OCI-LY1 (cell line): ENCODE measurements around the gene CALY.

Experiments used
- H2AFZ ChIP-seq: fragments of 200-600 bp; sonication (generic), shearing (Covaris generic); 2 replicates; pipeline ENCODE4 v1.6.0; 2014; ENCODE audit warnings: antibody characterized with exemption, mild to moderate bottlenecking, low read length
- H3F3A ChIP-seq: fragments of 200-600 bp; sonication (generic), shearing (Covaris generic); 2 replicates; pipeline ENCODE4 v1.6.0; 2014; ENCODE audit warnings: mild to moderate bottlenecking, antibody characterized with exemption, low read length, moderate library complexity; ENCODE audit not compliant: insufficient read depth
- H3K27ac ChIP-seq: fragments of 200-600 bp; sonication (generic); 2 replicates; pipeline ENCODE4 v1.5.1; 2014; ENCODE audit warnings: low read length, mixed run types, mild to moderate bottlenecking, low read depth; ENCODE audit not compliant: poor library complexity, severe bottlenecking
- H3K27me3 ChIP-seq: fragments of 200-600 bp; sonication (generic); 2 replicates; pipeline ENCODE4 v1.6.0; 2014; ENCODE audit warnings: antibody characterized with exemption, mild to moderate bottlenecking, low read length, moderate library complexity; ENCODE audit not compliant: insufficient read depth
- H3K36me3 ChIP-seq: fragments of 200-600 bp; sonication (generic); 2 replicates; pipeline ENCODE4 v1.6.1; 2014; ENCODE audit warnings: mild to moderate bottlenecking, antibody characterized with exemption, low read length, moderate library complexity, mixed read lengths; ENCODE audit not compliant: insufficient read depth
- H3K4me1 ChIP-seq: fragments of 200-600 bp; sonication (generic); 2 replicates; pipeline ENCODE4 v1.5.1; 2014; ENCODE audit warnings: mild to moderate bottlenecking, low read length, moderate library complexity; ENCODE audit not compliant: insufficient read depth, severe bottlenecking
- H3K4me2 ChIP-seq: fragments of 200-600 bp; sonication (generic), shearing (Covaris generic); 2 replicates; pipeline ENCODE4 v1.6.1; 2014; ENCODE audit warnings: low read length
- H3K4me3 ChIP-seq: fragments of 200-600 bp; sonication (generic); 2 replicates; pipeline ENCODE4 v1.5.1; 2014; ENCODE audit warnings: low read length, low read depth, mild to moderate bottlenecking, mixed read lengths; ENCODE audit not compliant: poor library complexity, severe bottlenecking
- H3K79me2 ChIP-seq: fragments of 200-600 bp; shearing (Covaris generic); 2 replicates; pipeline ENCODE4 v1.6.1; 2016; ENCODE audit warnings: mixed run types, low read length, mixed read lengths; ENCODE audit not compliant: insufficient read depth
- H3K9ac ChIP-seq: fragments of 200-600 bp; sonication (generic), shearing (Covaris generic); 2 replicates; pipeline ENCODE4 v1.6.1; 2014; ENCODE audit warnings: mild to moderate bottlenecking, low read length, mixed read lengths
- H3K9me2 ChIP-seq: fragments of 200-600 bp; sonication (generic), shearing (Covaris generic); 2 replicates; pipeline ENCODE4 v1.6.1; 2014; ENCODE audit warnings: low read depth, mild to moderate bottlenecking, low read length, mixed read lengths
- H3K9me3 ChIP-seq: fragments of 200-600 bp; shearing (Covaris generic); 2 replicates; pipeline ENCODE4 v1.6.1; 2014; ENCODE audit warnings: low read length, mixed read lengths
- H4K20me1 ChIP-seq: fragments of 200-600 bp; sonication (generic), shearing (Covaris generic); 2 replicates; pipeline ENCODE4 v1.6.0; 2016; ENCODE audit warnings: mild to moderate bottlenecking, low read length; ENCODE audit not compliant: insufficient read depth
- EZH2 ChIP-seq: fragments of 200-600 bp; sonication (generic), shearing (Covaris generic); IDR thresholded peaks from 2 replicates; pipeline ENCODE4 v1.8.0; 2017; ENCODE audit warnings: borderline replicate concordance, mixed run types, mild to moderate bottlenecking, antibody characterized with exemption, low read length, moderate library complexity, mixed read lengths
- TF ChIP-seq, protein P1 (sequence below): fragments of 200-600 bp; sonication (generic), shearing (Covaris generic); IDR thresholded peaks from 2 replicates; pipeline ENCODE4 v1.5.1; 2017; ENCODE audit warnings: mild to moderate bottlenecking, antibody characterized with exemption, low read length, moderate library complexity, mixed read lengths

CALY gene

DNA sequence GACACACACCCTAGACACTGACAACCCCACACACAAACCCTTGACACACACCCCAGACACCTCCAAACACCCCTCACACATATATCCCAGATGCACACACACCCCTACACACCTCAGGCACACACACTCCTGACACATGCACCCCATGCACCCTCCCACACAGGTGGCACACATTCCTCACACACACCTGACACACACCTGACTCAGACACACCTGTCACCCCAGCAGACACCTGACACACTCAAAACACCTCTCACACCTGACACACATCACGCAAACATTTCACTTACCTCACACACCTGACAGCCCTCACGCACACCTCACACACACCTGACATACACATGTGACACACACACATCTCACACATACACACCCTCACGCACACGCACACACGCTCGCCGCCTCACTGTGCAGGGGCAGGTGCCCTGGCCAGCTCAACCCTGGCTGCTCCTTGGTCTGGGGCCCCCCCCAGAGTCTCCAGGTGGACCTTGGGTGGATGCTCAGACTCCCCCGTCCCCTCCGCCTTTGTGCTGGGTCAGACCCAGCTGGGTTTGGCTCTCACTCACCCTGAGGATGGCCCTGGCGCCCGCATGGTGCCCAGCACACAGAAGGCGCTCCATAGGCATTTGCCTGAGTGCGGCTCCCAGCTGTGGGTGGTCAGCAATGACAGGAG lies 3.1 kb upstream of the CALY start:
- H3K4me2 ChIP-seq = no peak overlapping the region
- TF ChIP-seq, protein P1, sequence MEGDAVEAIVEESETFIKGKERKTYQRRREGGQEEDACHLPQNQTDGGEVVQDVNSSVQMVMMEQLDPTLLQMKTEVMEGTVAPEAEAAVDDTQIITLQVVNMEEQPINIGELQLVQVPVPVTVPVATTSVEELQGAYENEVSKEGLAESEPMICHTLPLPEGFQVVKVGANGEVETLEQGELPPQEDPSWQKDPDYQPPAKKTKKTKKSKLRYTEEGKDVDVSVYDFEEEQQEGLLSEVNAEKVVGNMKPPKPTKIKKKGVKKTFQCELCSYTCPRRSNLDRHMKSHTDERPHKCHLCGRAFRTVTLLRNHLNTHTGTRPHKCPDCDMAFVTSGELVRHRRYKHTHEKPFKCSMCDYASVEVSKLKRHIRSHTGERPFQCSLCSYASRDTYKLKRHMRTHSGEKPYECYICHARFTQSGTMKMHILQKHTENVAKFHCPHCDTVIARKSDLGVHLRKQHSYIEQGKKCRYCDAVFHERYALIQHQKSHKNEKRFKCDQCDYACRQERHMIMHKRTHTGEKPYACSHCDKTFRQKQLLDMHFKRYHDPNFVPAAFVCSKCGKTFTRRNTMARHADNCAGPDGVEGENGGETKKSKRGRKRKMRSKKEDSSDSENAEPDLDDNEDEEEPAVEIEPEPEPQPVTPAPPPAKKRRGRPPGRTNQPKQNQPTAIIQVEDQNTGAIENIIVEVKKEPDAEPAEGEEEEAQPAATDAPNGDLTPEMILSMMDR = no peak
- TF ChIP-seq EZH2 = no peak
- no peaks in the 10 kb centered on the region; the same call in 1 of the 2 replicates for H3K27me3 ChIP-seq
- H3K4me3 ChIP-seq = no peak overlapping the region
- no peak overlapping the region for H3K27ac ChIP-seq
- no peaks in the 10 kb centered on the region for H3K4me1 ChIP-seq
- no peaks in the 10 kb centered on the region for H3K9me2 ChIP-seq
- no peaks in the 10 kb centered on the region for H3F3A ChIP-seq
- H4K20me1 ChIP-seq = no peaks in the 10 kb centered on the region
- peaks cover 6% of the 10 kb centered on the region; the same call in 1 of the 2 replicates for H3K9me3 ChIP-seq
- H2AFZ ChIP-seq = no peak overlapping the region
- H3K9ac ChIP-seq = no peak overlapping the region
- no peaks in the 10 kb centered on the region for H3K36me3 ChIP-seq
- H3K79me2 ChIP-seq = no peaks in the 10 kb centered on the region

DNA sequence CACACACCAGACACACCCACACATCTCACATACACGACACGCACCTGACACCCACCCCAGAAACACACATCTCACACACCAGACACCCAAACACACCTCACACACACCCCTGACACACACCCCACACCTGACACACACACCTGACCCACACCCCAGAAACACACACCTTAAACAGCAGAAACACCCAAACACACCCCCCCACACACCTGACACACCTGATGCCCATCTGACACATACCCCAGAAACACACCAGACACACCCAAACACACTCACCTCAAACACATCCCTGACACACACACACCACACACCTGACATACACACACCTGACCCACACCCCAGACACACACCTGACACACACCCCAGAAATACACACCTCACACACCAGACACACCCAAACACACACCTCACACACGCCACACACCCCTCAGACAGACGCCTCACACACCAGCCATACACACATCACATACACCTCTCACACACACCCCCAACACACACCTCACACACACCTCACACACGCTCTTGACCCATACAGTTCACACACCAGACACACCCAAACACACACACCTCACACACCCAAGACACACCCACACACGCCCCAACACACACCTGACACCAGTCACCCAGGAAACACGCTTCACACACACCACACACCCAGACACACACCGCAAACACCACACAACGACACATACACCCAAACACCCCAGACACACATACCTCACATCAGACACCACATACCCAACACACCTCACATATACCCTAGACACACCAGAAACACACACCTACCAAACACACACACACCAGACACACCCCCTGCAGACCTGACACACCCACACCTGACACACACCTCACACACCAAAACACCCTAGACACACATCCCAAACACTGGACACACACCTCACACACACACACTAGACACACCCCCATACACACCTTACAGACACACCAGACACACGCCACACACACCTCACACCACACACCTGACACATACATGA lies 1.7 kb upstream of the CALY start:
- H4K20me1 ChIP-seq = no peaks in the 10 kb centered on the region
- H3K4me3 ChIP-seq = no peak overlapping the region
- H3K4me2 ChIP-seq = no peak overlapping the region
- no peaks in the 10 kb centered on the region for H3K79me2 ChIP-seq
- H3K9ac ChIP-seq = no peak overlapping the region
- H3F3A ChIP-seq = no peaks in the 10 kb centered on the region
- H3K27ac ChIP-seq = no peak overlapping the region
- H3K27me3 ChIP-seq = no peaks in the 10 kb centered on the region; the same call in 1 of the 2 replicates
- no peaks in the 10 kb centered on the region for H3K9me2 ChIP-seq
- no peaks in the 10 kb centered on the region for H3K36me3 ChIP-seq
- H2AFZ ChIP-seq = no peak overlapping the region
- TF ChIP-seq EZH2 = no peak
- TF ChIP-seq, protein P1 = no peak
- H3K9me3 ChIP-seq = peaks cover 6% of the 10 kb centered on the region; the same call in 1 of the 2 replicates
- H3K4me1 ChIP-seq = no peaks in the 10 kb centered on the region

DNA sequence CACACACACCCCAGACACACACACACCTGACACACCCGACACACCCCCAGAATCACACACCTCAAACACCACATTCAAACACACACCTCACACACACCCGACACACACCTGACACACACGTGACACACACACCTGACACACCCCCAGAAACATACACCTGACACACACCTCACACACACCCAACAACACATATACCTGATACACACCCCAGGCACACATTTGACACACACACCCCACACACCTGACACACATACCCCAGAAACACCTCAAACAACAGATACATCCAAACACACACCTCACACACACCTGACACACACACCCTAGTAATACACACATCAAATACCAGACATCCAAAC lies 652 bp upstream of the CALY start:
- no peak overlapping the region for H3K9ac ChIP-seq
- H3K4me2 ChIP-seq = no peak overlapping the region
- no peaks in the 10 kb centered on the region for H3K79me2 ChIP-seq
- no peak for TF ChIP-seq EZH2
- TF ChIP-seq, protein P1 = no peak
- H3K9me2 ChIP-seq = no peaks in the 10 kb centered on the region
- H3K27me3 ChIP-seq = no peaks in the 10 kb centered on the region; the same call in 1 of the 2 replicates
- no peak overlapping the region for H3K27ac ChIP-seq
- no peak overlapping the region for H3K4me3 ChIP-seq
- no peaks in the 10 kb centered on the region for H4K20me1 ChIP-seq
- H2AFZ ChIP-seq = no peak overlapping the region
- H3K36me3 ChIP-seq = no peaks in the 10 kb centered on the region
- H3K9me3 ChIP-seq = peaks cover 6% of the 10 kb centered on the region; the same call in 1 of the 2 replicates
- H3K4me1 ChIP-seq = no peaks in the 10 kb centered on the region
- H3F3A ChIP-seq = no peaks in the 10 kb centered on the region
